Glomerular visceral epithelial cell (primary cell): ENCODE measurements around the gene BRD3.

Source experiments
- DNase-seq: peaks from one replicate; pipeline ENCODE4 v3.0.0-alpha.2; 2016; ENCODE audit errors: extremely low spot score

Gene BRD3

GRCh38 chr9:134039386-134040175 lies 28.2 kb downstream of the BRD3 start:
- no peak for DNase-seq

- no peak for DNase-seq
These were observed 30.2 kb downstream of the BRD3 start for GRCh38 chr9:134037641-134038040.

DNA sequence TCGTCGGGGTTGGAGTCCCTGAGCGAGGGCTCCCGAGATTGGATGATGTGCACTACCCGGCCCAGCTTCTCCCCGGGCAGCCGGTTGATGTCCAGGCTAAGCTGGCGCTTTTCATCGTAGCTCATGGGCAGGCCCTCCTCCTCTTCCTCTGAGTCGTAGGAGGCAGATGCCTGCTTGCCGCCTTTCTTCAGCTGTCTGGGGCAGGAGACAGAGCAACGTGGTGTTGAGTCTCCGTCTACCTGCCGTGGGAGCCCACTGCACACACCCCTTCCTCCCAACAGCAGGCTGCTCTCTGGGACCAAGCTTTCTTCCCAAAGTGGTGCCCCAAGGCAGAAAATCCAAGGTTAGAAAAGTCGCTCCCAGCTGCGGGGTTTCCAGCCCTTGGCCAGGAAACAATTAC lies 31.7 kb downstream of the BRD3 start:
- DNase-seq: no peak

DNA sequence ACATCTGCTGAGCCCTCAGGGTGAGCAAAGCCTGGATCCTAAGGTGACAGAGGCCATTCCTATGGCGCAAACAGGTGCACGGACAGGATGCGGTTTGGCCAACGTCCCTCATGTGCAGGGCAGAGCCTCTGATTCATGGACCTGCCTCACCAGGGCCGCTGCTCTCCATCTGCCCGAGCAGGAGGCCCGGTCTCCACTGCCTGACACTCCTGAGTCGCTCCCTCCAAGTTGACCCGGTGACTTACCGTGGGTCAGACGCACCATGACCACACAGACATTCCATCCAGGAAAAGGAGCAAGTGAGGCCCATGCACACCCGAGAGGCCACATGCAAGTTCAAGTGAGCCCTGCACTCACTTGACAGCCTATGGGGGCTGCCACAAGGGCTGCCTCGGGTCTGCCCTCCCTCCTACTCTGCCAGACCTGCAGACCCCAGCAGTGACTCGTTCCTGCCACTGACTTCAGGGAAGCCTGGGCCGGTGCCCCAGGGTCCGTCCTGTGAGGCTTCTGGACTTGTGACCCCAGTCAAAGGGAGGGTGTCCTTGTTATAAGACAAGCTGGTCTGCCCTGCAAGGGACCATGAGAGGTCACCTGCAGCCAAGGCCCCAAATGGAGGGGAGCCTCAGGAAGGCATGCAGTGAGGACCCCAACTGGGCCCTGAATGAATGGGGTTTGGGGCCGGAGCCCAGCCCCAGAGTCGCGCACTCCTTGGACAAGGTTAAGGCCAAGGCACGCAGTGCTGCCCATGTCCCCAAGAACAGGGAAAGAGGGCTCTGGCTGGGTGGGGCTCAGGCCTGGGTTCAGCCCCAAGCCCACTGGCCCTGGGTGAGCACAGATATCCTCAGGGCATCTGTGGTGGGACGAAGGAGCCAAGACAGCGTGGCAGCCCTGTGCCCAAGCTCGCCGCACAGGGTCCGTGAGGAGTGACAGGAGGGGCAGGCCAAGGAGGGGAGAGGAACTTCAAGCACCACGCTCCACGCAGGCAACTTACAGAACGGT lies 32.5 kb downstream of the BRD3 start:
- DNase-seq: no peak

GRCh38 chr9:134034215-134035040 lies 33.4 kb downstream of the BRD3 start:
- no peak for DNase-seq

DNA sequence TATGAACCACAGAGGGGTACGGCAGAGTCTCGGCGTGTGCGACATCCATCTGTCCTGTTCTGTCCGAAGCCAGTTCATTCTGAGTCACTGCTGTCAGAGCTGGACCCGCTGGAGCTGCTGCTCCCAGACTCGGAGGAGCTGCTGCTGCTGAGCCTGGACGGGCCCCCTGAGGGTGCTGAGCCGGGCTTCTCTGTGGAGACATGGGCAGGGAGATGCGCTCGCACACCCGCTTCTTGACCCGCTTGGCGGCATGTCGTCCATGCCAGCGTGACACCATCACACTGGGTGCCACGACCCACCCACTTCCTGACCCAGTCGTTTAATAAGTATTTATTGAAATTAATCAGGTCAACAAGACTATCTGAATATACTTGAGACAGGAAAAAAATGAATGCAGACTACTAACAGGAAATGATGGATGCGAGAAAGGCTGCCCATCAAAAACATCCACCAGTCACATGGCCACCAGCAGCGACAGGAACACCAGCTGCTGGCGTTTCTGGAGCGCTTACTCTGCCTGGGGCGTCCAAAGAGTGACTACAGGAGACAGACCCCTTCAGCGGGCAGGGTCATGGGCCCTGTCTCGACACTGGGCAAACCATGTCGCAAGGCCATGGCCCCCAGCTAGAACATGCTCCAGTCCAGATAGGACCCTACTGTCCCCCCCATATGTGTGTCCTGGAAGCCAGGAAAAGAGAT lies 34.2 kb downstream of the BRD3 start:
- no peak for DNase-seq

DNA sequence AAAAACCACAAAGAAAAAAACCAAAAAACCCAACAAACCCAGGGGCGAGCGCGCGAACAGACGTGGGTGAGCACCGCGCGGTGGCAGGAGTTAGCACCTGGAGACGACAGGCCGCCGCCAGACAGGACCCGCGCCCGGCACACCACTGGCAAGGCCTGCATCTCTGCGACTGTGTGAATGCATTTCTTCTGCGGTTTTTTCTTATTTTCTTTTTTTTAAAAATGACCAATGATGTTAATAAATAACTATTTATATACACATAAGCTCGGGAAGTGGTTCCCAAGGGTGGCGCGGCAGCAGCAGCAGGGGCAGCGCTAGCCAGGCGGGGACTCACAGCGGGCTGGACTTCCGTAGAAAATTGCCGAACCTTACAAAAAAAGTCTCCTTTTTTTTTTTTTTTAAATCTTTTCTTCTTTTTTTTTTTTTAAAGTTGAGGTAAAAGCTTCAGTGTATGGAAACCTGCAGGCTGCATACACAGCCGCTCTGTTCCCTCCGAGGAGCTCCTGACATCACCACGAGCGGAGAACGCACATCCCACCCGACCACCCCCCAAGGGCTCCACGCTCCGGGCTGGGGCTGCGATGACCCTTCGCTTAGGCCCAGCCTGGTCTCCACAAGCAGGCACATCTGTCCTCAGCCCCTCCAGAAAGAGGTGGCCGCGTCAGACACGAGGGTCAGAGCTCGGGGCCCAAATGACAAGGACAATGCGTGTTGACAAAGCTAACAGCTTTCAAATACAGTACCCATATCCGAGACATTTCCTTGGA lies 35.2 kb downstream of the BRD3 start:
- no peak for DNase-seq

GRCh38 chr9:134031783-134032182 lies 36.0 kb downstream of the BRD3 start:
- DNase-seq: no peak

DNA sequence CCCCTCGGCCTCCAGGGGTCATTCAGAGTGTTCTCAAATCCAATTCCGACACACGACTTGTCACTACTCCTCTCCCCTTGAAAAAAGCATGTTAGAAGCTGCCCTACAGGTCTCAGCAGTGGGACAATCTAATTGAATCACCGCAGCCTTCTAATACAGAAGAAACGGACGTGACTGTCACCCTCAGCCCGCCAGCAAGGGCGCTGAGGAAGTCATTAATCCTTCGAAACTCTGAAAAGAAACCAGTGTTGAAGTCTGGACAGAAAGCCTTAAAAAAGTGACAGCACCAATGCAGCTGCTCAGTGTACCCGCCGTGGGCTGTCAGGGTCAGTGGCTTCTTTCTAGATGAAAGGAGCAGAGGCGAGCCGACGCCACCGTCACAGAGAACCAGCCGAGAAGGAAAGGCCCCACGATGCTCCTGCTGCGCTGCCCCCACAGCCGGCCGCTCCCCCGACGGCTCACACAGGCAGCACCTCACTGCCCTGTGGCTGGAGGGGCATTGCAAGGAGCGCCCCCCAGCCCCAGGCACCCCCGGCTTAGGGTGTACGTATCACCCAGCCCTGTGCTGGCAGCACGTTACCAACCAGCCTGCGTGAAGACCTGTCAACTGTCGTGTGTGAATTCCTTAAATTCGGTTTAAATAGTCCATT lies 36.9 kb downstream of the BRD3 start:
- DNase-seq: no peak

GRCh38 chr9:134029248-134030226 lies 38.3 kb downstream of the BRD3 start:
- DNase-seq: no peak

GRCh38 chr9:134028575-134029247 lies 39.1 kb downstream of the BRD3 start:
- no peak for DNase-seq

DNA sequence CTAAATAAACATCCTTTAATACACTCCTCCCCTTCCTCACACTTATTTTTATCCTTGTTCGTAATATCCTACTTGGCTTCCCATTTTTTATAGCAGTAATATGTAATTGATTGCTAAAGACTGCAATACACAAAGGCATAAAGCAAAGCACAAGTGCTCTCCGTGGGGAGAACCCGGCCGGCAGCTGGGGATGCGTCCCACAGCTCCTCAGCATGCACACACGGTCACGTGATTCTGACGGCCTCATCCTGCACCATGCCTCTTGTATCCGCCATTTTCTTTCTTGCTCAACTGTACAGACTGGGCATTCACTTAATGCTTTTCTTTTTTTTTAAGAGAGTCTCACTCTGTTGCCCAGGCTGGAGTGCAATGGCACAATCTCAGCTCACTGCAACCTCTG lies 39.8 kb downstream of the BRD3 start:
- no peak for DNase-seq

DNA sequence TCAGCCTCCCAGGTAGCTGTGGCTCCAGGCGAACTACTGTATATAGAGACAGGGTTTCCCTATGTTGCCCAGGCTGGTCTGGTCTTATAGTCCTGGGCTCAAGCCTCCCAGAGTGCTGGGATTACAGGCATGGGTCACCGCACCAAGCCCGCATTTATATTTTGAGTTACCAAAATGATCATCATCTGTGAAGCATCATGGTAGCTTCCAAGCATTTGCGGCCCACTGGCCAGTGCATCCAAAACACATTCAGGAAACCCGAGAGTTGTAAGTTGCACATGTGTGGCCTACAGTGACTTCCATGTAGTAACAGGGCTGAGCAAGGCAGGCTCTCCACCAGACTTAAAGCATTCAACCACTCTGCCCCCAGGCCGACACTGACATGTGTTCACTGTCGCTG lies 40.3 kb downstream of the BRD3 start:
- DNase-seq: no peak

DNA sequence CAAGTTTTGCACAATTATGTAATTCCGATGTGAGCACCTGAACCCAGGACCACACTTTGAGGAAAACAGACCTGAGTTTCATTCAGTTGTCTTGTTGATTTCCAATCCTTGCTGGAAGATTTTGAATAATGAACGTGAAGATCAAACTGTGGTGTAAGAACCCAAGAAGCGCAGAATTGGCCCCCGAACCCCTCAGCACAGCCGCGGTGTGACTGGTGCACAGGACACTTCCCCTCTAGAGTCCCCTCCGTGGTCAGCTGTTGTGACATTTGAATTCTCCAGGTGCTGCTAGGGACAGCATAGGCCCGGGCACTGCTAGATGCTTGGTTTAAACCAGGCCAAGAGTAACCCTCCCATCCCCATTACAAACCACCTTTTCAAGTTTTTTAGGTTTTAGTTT lies 40.8 kb downstream of the BRD3 start:
- no peak for DNase-seq

DNA sequence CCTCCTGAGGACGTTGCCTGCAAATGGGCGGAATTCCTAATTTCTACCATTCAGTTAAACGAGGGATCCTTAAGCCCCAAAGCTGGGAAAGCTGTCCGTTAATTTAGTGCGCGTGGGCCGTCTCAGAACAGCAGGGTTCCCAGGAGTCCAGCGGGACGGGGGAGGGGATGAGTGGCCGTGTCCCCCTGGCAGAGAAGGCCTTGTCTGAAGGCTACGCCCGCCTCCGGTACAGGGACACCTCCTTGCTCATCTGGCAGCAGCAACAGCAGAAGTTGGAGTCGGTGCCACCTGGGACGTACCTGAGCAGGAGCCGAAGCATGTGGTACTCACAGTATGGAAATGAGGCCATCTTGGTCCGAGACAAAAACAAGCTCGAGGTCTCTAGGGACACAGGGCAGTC lies 41.2 kb downstream of the BRD3 start:
- no peak for DNase-seq

DNA sequence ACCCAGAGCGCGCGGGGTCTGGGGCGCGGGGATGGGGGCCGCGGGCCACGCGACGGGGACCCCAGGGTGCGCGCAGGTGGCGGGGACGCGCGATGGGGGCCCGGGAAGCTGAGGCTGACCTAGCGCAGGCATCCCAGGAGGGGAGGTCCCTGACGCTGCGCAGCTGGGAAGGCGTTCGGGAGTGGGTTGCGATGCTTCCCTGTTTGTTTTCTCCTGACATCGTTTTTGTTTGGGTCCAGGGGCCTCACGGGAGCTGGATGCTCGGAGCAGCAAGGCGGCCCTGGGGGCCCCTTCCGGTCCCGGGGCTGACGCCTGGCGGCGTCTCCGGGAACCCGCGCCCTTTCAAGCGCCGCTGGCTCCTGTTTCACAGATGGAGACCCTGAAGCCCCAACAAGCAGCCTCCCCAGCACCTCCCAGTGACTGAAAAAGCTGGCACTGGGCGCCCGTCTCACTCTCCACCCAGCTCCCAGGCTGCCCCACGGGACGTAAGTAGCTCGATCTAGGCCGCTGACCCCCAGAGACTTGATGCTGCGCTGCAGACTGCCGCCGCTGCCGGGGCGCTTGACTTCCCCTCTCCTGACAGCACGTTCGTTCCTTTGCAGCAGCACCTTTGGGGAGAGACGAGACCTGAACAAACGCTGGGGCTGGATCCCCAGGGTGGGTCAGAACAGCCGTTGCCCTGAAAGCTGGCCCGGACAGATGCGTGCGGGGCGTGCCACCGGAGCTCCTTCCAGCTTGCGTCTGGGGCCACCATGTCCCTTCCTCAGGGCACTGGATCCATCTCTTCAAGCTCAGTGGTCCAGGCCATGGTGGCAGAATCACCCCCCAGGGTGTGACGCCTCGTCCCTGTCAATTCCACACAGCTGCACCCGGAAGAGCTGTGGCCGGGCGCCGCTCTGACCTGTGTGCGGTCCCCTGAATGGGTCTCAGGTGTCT lies 42.0 kb downstream of the BRD3 start:
- DNase-seq: peak; percentile 45
